GM19238 (cell line): ENCODE results near the gene TMEM86B.

Experiments
- DNase-seq: peaks from one replicate; pipeline ENCODE4 v3.0.0; 2011; ENCODE audit warnings: low spot score; ENCODE audit not compliant: insufficient read length

Gene TMEM86B

GRCh38 chr19:55228403-55229031 is at the start of gene TMEM86B:
TSS of gene TMEM86B (minus strand) at chr19:55228763. CDS start at chr19:55228741, 22 bp downstream.
- DNase-seq: no peak

GRCh38 chr19:55277494-55277893 is 48.9 kb upstream of the TMEM86B start:
- DNase-seq: no peak

- DNase-seq: no peak
Measured at GRCh38 chr19:55276720-55277430, 48.3 kb upstream of the TMEM86B start.

GRCh38 chr19:55275851-55276719 is 47.5 kb upstream of the TMEM86B start:
- DNase-seq: peak; percentile 56

- no peak for DNase-seq
Measured at GRCh38 chr19:55273978-55274707, 45.6 kb upstream of the TMEM86B start.

GRCh38 chr19:55272142-55272541 is 43.6 kb upstream of the TMEM86B start:
- no peak for DNase-seq

- no peak for DNase-seq
Measured at GRCh38 chr19:55270172-55270942, 41.8 kb upstream of the TMEM86B start.

- DNase-seq: no peak
Measured at GRCh38 chr19:55269299-55269698, 40.7 kb upstream of the TMEM86B start.

GRCh38 chr19:55266840-55267239 is 38.3 kb upstream of the TMEM86B start:
- no peak for DNase-seq

- DNase-seq: no peak
Measured at GRCh38 chr19:55266404-55266803, 37.8 kb upstream of the TMEM86B start.

GRCh38 chr19:55265723-55266386 is 37.3 kb upstream of the TMEM86B start:
- no peak for DNase-seq

- no peak for DNase-seq
Measured at GRCh38 chr19:55265173-55265572, 36.6 kb upstream of the TMEM86B start.

- DNase-seq: no peak
Measured at GRCh38 chr19:55264531-55264930, 36.0 kb upstream of the TMEM86B start.

- no peak for DNase-seq
Measured at GRCh38 chr19:55262359-55262758, 33.8 kb upstream of the TMEM86B start.

GRCh38 chr19:55261671-55262126 is 33.1 kb upstream of the TMEM86B start:
- DNase-seq: no peak

- DNase-seq: no peak
Measured at GRCh38 chr19:55259540-55260210, 31.1 kb upstream of the TMEM86B start.

GRCh38 chr19:55258828-55259539 is 30.4 kb upstream of the TMEM86B start, which contains the start of gene PPP6R1:
TSS of gene PPP6R1 (minus strand) at chr19:55259017. CDS start at chr19:55247103, 11,914 bp downstream.
- DNase-seq: peak; percentile 94

GRCh38 chr19:55258476-55258827 is 29.9 kb upstream of the TMEM86B start:
- peak; percentile 51 for DNase-seq
